GM19452 (cell line): Measurements from ENCODE around the gene ALG12.

Experiments used
- ATAC-seq: cut with Tn5 transposase; IDR thresholded peaks from one replicate; pipeline ENCODE4 v1.9.1; 2021; ENCODE audit not compliant: unreplicated experiment

ALG12 gene

GRCh38 chr22:49894322-49895054 lies 23.8 kb downstream of the ALG12 start:
- ATAC-seq, result no peak

GRCh38 chr22:49893025-49893424 lies 25.2 kb downstream of the ALG12 start:
- ATAC-seq, result no peak

- ATAC-seq, result no peak
Measured at GRCh38 chr22:49892226-49892899, 25.9 kb downstream of the ALG12 start.

- ATAC-seq, result no peak
Measured at GRCh38 chr22:49889071-49889470, 29.2 kb downstream of the ALG12 start.

GRCh38 chr22:49887702-49888101 lies 30.5 kb downstream of the ALG12 start:
- no peak for ATAC-seq

- no peak for ATAC-seq
Measured at GRCh38 chr22:49887064-49887451, 31.2 kb downstream of the ALG12 start.

- ATAC-seq, result no peak
Measured at GRCh38 chr22:49886346-49887063, 31.7 kb downstream of the ALG12 start.

- ATAC-seq, result no peak
Measured at GRCh38 chr22:49885881-49886280, 32.4 kb downstream of the ALG12 start.

GRCh38 chr22:49885281-49885680 lies 33.0 kb downstream of the ALG12 start:
- no peak for ATAC-seq

GRCh38 chr22:49884503-49885260 lies 33.6 kb downstream of the ALG12 start:
- no peak for ATAC-seq

- ATAC-seq, result no peak
Measured at GRCh38 chr22:49884075-49884474, 34.2 kb downstream of the ALG12 start.

- ATAC-seq, result no peak
Measured at GRCh38 chr22:49883294-49883640, 35.0 kb downstream of the ALG12 start.

GRCh38 chr22:49882519-49883293 lies 35.5 kb downstream of the ALG12 start:
- ATAC-seq, result no peak

- ATAC-seq, result no peak
Measured at GRCh38 chr22:49881856-49882255, 36.4 kb downstream of the ALG12 start.

GRCh38 chr22:49880281-49880680 lies 38.0 kb downstream of the ALG12 start:
- ATAC-seq, result no peak

- no peak for ATAC-seq
Measured at GRCh38 chr22:49879871-49880270, 38.4 kb downstream of the ALG12 start.

GRCh38 chr22:49878206-49878605 lies 40.0 kb downstream of the ALG12 start:
- no peak for ATAC-seq

GRCh38 chr22:49877642-49878041 lies 40.6 kb downstream of the ALG12 start:
- no peak for ATAC-seq

- ATAC-seq, result no peak
Measured at GRCh38 chr22:49873228-49873940, 44.9 kb downstream of the ALG12 start.

- no peak for ATAC-seq
Measured at GRCh38 chr22:49872347-49872746, 45.9 kb downstream of the ALG12 start.
